Endothelial cell of umbilical vein (primary cell): ENCODE measurements around the gene TBC1D19. TPM values are rescaled to one million over a fixed set of nuclear protein-coding genes. Genes with fewer than 3 reads are reported as not detected.

Experiments used
- BruUV-seq: library from RNA; stranded (reverse); fragments of 400-500 nt; replicated peaks from 2 replicates; lab custom pipeline; 2021; lab: Mats Ljungman, UMichigan
- CTCF ChIA-PET: fragments of 300-600, 350-600 bp; sonication (Branson Sonifier 250); formaldehyde crosslinking; loops from one replicate; lab custom pipeline; 2021; ENCODE audit warnings: antibody characterized with exemption, inconsistent platforms; lab: Charles Lee
- POLR2A ChIA-PET: fragments of 300-600, 350-600 bp; sonication (Branson Sonifier 250); formaldehyde crosslinking; loops from one replicate; lab custom pipeline; 2021; ENCODE audit warnings: antibody characterized with exemption, inconsistent platforms; lab: Charles Lee
- DNase-seq: peaks from one replicate; pipeline ENCODE4 v3.0.0-alpha.2; 2011; ENCODE audit warnings: low read depth, low spot score
- FAIRE-seq: peaks from 2 replicates; lab custom pipeline; 2011; peaks lifted over from hg19 to GRCh38; lab: Jason Lieb, UNC
- H2AFZ ChIP-seq: 2 replicates; pipeline ENCODE4 v1.6.0; 2012; ENCODE audit warnings: low read depth, low read length, control low read depth, inconsistent platforms
- H3K27ac ChIP-seq: 2 replicates; pipeline ENCODE4 v1.5.1; 2011; ENCODE audit warnings: low read depth, mild to moderate bottlenecking, control low read depth, low read length, moderate library complexity; ENCODE audit not compliant: insufficient read depth
- H3K27me3 ChIP-seq, 2 experiments: 2 replicates each; pipeline versions ENCODE4 v1.6.0 to v1.6.1; 2011; ENCODE audit warnings: low read length in 2 of 2, mixed read lengths in 1 of 2; ENCODE audit not compliant: control insufficient read depth in 2 of 2, insufficient read depth in 2 of 2
- H3K36me3 ChIP-seq, 2 experiments: 2 replicates in 1 of 2; 3 replicates in 1 of 2; pipeline ENCODE4 v1.5.1; 2011; ENCODE audit warnings: low read length in 2 of 2, mild to moderate bottlenecking in 1 of 2, moderate library complexity in 1 of 2; ENCODE audit not compliant: control insufficient read depth in 2 of 2, insufficient read depth in 2 of 2; ENCODE audit errors: extremely low read depth in 1 of 2
- H3K4me1 ChIP-seq: 3 replicates; pipeline ENCODE4 v1.5.1; 2011; ENCODE audit warnings: mild to moderate bottlenecking, low read length; ENCODE audit not compliant: control insufficient read depth, insufficient read depth; ENCODE audit errors: extremely low read depth
- H3K4me2 ChIP-seq: 2 replicates; pipeline ENCODE4 v1.6.1; 2011; ENCODE audit warnings: low read length, control low read depth, mixed read lengths; ENCODE audit not compliant: insufficient read depth
- H3K4me3 ChIP-seq, 3 experiments: fragments of 200-600 bp in 1 of 3; sonication (generic), shearing (Covaris generic) in 1 of 3; replicated peaks in 1 of 3; 2 replicates each; pipeline ENCODE4 v1.5.1; 2011 to 2016; ENCODE audit warnings: control low read depth in 3 of 3, low read length in 3 of 3, mild to moderate bottlenecking in 2 of 3, inconsistent platforms in 1 of 3, low read depth in 1 of 3, moderate library complexity in 1 of 3; ENCODE audit not compliant: insufficient read depth in 1 of 3
- H3K79me2 ChIP-seq: 2 replicates; pipeline ENCODE4 v1.6.0; 2012; ENCODE audit warnings: low read length, inconsistent platforms; ENCODE audit not compliant: control insufficient read depth, insufficient read depth
- H3K9ac ChIP-seq: replicated peaks from 2 replicates; pipeline ENCODE3; 2011; ENCODE audit warnings: low read length, control low read depth; ENCODE audit not compliant: insufficient read depth; ENCODE audit errors: extremely low read depth
- H3K9me1 ChIP-seq: replicated peaks from 3 replicates; pipeline ENCODE4 v1.6.0; 2011; ENCODE audit warnings: mild to moderate bottlenecking, low read length; ENCODE audit not compliant: control insufficient read depth, insufficient read depth; ENCODE audit errors: extremely low read depth
- H3K9me3 ChIP-seq: replicated peaks from 2 replicates; pipeline ENCODE4 v1.5.1; 2012; ENCODE audit warnings: low read length, inconsistent platforms; ENCODE audit not compliant: control insufficient read depth, insufficient read depth
- H4K20me1 ChIP-seq: replicated peaks from 2 replicates; pipeline ENCODE3; 2011; ENCODE audit warnings: mild to moderate bottlenecking, low read length; ENCODE audit not compliant: control insufficient read depth, insufficient read depth; ENCODE audit errors: extremely low read depth
- FOS ChIP-seq: IDR thresholded peaks from 2 replicates; pipeline ENCODE4 v1.6.1; 2011; ENCODE audit warnings: mild to moderate bottlenecking, low read length, moderate library complexity, borderline replicate concordance; ENCODE audit not compliant: insufficient read depth
- GATA2 ChIP-seq: IDR thresholded peaks from 2 replicates; pipeline ENCODE4 v1.7.0; 2011; ENCODE audit warnings: low read depth, mild to moderate bottlenecking, moderate library complexity, mixed read lengths, low read length; ENCODE audit not compliant: insufficient read length, insufficient read depth
- JUN ChIP-seq: IDR thresholded peaks from 2 replicates; pipeline ENCODE4 v1.6.1; 2011; ENCODE audit warnings: borderline replicate concordance, low read depth; ENCODE audit not compliant: insufficient read length, insufficient read depth
- MYC ChIP-seq: IDR thresholded peaks from one replicate; pipeline ENCODE4 v1.6.1; 2011; ENCODE audit warnings: mild to moderate bottlenecking, low read depth, low read length
- POLR2A ChIP-seq: IDR thresholded peaks from 2 replicates; pipeline ENCODE4 v1.6.1; 2012; ENCODE audit warnings: low read depth, mild to moderate bottlenecking, control low read depth, low read length
- POLR2AphosphoS5 ChIP-seq: IDR thresholded peaks from 2 replicates; pipeline ENCODE4 v1.6.1; 2012; ENCODE audit warnings: low read depth, mild to moderate bottlenecking, control low read depth, low read length, moderate library complexity; ENCODE audit not compliant: insufficient read depth
- dilution Hi-C: fragments of 300-500 bp; cut with MboI; formaldehyde crosslinking; loops from one replicate; pipeline ENCODE4 v1.15.0; 2019; ENCODE audit warnings: low sequenced_read_pairs; ENCODE audit not compliant: extremely low pct_ligation_motif_present
- intact Hi-C: fragments of 100-400 bp; cut with micrococcal nuclease; formaldehyde crosslinking; loops from one replicate; pipeline ENCODE4 v1.10.0; 2022
- polyA plus RNA-seq, 4 experiments: library from polyadenylated mRNA; depleted of rRNA in 3 of 4; stranded (reverse) in 3 of 4; unstranded in 1 of 4; fragments of >200 nt; gene quantifications; 2 replicates each; pipeline versions ENCODE4 v1.2.1 to v1.2.3, GENCODE V29; 2011 to 2012; ENCODE audit warnings: missing spikeins in 1 of 4
- total RNA-seq: library from RNA; stranded (reverse); gene quantifications from 2 replicates; pipeline ENCODE4 v1.2.3, GENCODE V29; 2021
- TF ChIP-seq, protein P1 (sequence below): IDR thresholded peaks from 2 replicates; pipeline ENCODE4 v1.6.1; 2011; ENCODE audit not compliant: insufficient read depth, insufficient read length
- TF ChIP-seq, protein P2 (sequence below), 2 donors: IDR thresholded peaks; 1 replicate in 1 of 2; 2 replicates in 1 of 2; pipeline ENCODE4 v1.5.1; 2011; ENCODE audit warnings: low read length in 2 of 2, mild to moderate bottlenecking in 2 of 2, moderate library complexity in 2 of 2, control low read depth in 1 of 2, inconsistent platforms in 1 of 2, low read depth in 1 of 2; ENCODE audit not compliant: insufficient read depth in 1 of 2; ENCODE audit errors: extremely low read depth in 1 of 2

The TBC1D19 gene
- total and polyA plus RNA-seq, 2 donors (not counting 3 experiments of a cell fraction or from before 2014, with no cell fraction given), result 4.4 to 5.9 TPM

DNA sequence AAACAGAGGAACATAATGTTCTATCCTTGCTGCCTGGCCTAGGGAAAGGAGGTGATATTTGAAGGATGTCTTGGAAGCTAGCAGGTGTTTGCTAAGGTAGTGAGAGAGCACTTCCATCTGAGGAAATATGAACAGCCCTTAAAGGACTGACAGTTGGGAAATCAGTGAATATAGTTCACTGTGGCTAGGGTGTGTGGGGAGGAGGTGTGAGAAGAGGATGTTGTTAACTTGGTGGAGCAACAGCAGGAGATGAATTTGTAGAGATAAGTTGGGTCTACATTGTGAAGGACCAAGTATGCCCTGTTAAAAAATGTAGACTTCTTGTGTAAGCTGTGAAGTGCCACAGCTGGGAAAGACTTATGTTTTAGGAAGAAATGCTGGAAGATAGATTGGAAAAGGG, 25.5 kb downstream of the TBC1D19 start:
- no peaks in the 10 kb centered on the region for H4K20me1 ChIP-seq
- no peak overlapping the region for H3K4me2 ChIP-seq
- dilution Hi-C loops (no loop called here), intact Hi-C loops (no loop called here)
- POLR2A ChIA-PET, result no interaction called here
- no peak for DNase-seq
- H3K36me3 ChIP-seq, result no peaks in the 10 kb centered on the region
- TF ChIP-seq POLR2AphosphoS5 (no peak), FOS (no peak), POLR2A (no peak), GATA2 (no peak)
- no TSS peak for BruUV-seq
- H3K9me1 ChIP-seq, result no peaks in the 10 kb centered on the region
- no peak overlapping the region for H3K27ac ChIP-seq
- H3K4me3 ChIP-seq, result no peak overlapping the region
- no peaks in the 10 kb centered on the region for H3K9me3 ChIP-seq
- no peaks in the 10 kb centered on the region for H3K79me2 ChIP-seq
- no peak overlapping the region for H3K9ac ChIP-seq
- H3K4me1 ChIP-seq, result no peaks in the 10 kb centered on the region
- FAIRE-seq, result no peak
- H2AFZ ChIP-seq, result no peak overlapping the region
- CTCF ChIA-PET, result no interaction called here
- no peaks in the 10 kb centered on the region for H3K27me3 ChIP-seq

DNA sequence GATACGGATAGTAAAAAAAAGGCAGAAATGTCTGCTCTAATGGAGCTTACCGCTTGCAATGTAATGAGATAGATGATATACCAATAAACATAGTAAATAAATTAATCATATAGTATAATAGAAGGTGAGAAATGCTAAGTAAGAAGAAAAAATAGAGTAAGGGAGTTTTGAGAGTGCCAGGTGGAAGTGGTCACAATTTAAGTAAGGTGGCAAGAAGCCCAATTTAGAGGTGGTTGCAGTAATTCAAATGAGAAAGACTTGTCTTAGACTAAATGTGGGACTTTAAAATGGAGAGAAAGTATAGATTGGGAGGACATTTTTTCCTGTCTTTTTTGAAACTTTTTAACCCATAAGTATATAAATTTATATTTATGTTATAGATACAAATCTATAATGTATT, 26.0 kb downstream of the TBC1D19 start:
- no TSS peak for BruUV-seq
- no peak overlapping the region for H2AFZ ChIP-seq
- DNase-seq, result no peak
- no peaks in the 10 kb centered on the region for H4K20me1 ChIP-seq
- no peaks in the 10 kb centered on the region for H3K4me1 ChIP-seq
- ChIA-PET CTCF (interaction anchor here (1.1 kb wide), 1 partner anchor 23 kb away, joined by 3 read pairs; no protein-coding TSS in a partner anchor), POLR2A (no interaction called here)
- H3K79me2 ChIP-seq, result no peaks in the 10 kb centered on the region
- no peak overlapping the region for H3K4me3 ChIP-seq
- TF ChIP-seq, protein P1, sequence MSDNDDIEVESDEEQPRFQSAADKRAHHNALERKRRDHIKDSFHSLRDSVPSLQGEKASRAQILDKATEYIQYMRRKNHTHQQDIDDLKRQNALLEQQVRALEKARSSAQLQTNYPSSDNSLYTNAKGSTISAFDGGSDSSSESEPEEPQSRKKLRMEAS, result no peak
- no peak for TF ChIP-seq JUN
- TF ChIP-seq, protein P2, sequence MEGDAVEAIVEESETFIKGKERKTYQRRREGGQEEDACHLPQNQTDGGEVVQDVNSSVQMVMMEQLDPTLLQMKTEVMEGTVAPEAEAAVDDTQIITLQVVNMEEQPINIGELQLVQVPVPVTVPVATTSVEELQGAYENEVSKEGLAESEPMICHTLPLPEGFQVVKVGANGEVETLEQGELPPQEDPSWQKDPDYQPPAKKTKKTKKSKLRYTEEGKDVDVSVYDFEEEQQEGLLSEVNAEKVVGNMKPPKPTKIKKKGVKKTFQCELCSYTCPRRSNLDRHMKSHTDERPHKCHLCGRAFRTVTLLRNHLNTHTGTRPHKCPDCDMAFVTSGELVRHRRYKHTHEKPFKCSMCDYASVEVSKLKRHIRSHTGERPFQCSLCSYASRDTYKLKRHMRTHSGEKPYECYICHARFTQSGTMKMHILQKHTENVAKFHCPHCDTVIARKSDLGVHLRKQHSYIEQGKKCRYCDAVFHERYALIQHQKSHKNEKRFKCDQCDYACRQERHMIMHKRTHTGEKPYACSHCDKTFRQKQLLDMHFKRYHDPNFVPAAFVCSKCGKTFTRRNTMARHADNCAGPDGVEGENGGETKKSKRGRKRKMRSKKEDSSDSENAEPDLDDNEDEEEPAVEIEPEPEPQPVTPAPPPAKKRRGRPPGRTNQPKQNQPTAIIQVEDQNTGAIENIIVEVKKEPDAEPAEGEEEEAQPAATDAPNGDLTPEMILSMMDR (IDR thresholded peaks at IDR 0.05; ENCODE audit: extremely low read depth in 1 of 2, insufficient read depth in 1 of 2, low read depth in 1 of 2, low read length in 2 of 2), result no peak
- TF ChIP-seq FOS, result no peak
- no peak for TF ChIP-seq MYC
- TF ChIP-seq GATA2, result no peak
- TF ChIP-seq POLR2A, result no peak
- intact Hi-C loops, result no loop called here
- no peaks in the 10 kb centered on the region for H3K9me3 ChIP-seq
- H3K9ac ChIP-seq, result no peak overlapping the region
- FAIRE-seq, result no peak
- no peaks in the 10 kb centered on the region for H3K9me1 ChIP-seq
- dilution Hi-C loops, result no loop called here
- no peak overlapping the region for H3K27ac ChIP-seq
- no peaks in the 10 kb centered on the region for H3K27me3 ChIP-seq
- no peak overlapping the region for H3K4me2 ChIP-seq
- no peaks in the 10 kb centered on the region for H3K36me3 ChIP-seq
